Measurements from ENCODE around the gene PRCD. TPM values are rescaled to one million over a fixed set of nuclear protein-coding genes. Genes with fewer than 3 reads are reported as not detected.

PRCD gene
- total RNA-seq, 1 donor from 2014 or later = 0.75 TPM

- Mint-ChIP-seq H3K36me3 (ENCODE audit: low read depth) (no peaks in the 10 kb centered on the region), H3K27ac (ENCODE audit: unreplicated experiment) (no peak overlapping the region), H3K9me3 (no peaks in the 10 kb centered on the region), H3K4me1 (peaks cover 47% of the 10 kb centered on the region), H3K27me3 (ENCODE audit: low read depth) (peaks cover 39% of the 10 kb centered on the region), H3K4me3 (no peak overlapping the region)
- no peak for DNase-seq (ENCODE audit: low read depth, low spot score)
- no peak for TF ChIP-seq CTCF (conservative IDR thresholded peaks at IDR 0.05)
These were observed 2.1 kb downstream of the PRCD start for GRCh38 chr17:76541739-76542454.

GRCh38 chr17:76542566-76542971 is 2.7 kb downstream of the PRCD start:
- Mint-ChIP-seq H3K4me1 (peaks cover 47% of the 10 kb centered on the region), H3K4me3 (no peak overlapping the region), H3K27ac (ENCODE audit: unreplicated experiment) (no peak overlapping the region), H3K27me3 (ENCODE audit: low read depth) (peaks cover 34% of the 10 kb centered on the region), H3K9me3 (no peaks in the 10 kb centered on the region), H3K36me3 (ENCODE audit: low read depth) (no peaks in the 10 kb centered on the region)
- no peak for TF ChIP-seq CTCF (conservative IDR thresholded peaks at IDR 0.05)
- no peak for DNase-seq (ENCODE audit: low read depth, low spot score)

GRCh38 chr17:76542984-76543383 is 3.1 kb downstream of the PRCD start:
- no peak for TF ChIP-seq CTCF (conservative IDR thresholded peaks at IDR 0.05)

GRCh38 chr17:76543482-76543825 is 3.6 kb downstream of the PRCD start:
- H3K27ac Mint-ChIP-seq (ENCODE audit: unreplicated experiment) = no peak overlapping the region
- H3K36me3 Mint-ChIP-seq (ENCODE audit: low read depth) = no peaks in the 10 kb centered on the region
- no peak overlapping the region for H3K4me3 Mint-ChIP-seq
- H3K27me3 Mint-ChIP-seq (ENCODE audit: low read depth) = peaks cover 31% of the 10 kb centered on the region
- H3K9me3 Mint-ChIP-seq = no peaks in the 10 kb centered on the region
- peaks cover 47% of the 10 kb centered on the region for H3K4me1 Mint-ChIP-seq
- TF ChIP-seq CTCF (conservative IDR thresholded peaks at IDR 0.05) = no peak
- no peak for DNase-seq (ENCODE audit: low read depth, low spot score)

More at GRCh38 chr17:76542984-76543383, 3.1 kb downstream of the PRCD start:
- H3K27ac Mint-ChIP-seq (ENCODE audit: unreplicated experiment) = no peak overlapping the region
- H3K4me3 Mint-ChIP-seq = no peak overlapping the region
- no peaks in the 10 kb centered on the region for H3K9me3 Mint-ChIP-seq
- DNase-seq (ENCODE audit: low read depth, low spot score) = no peak
- H3K36me3 Mint-ChIP-seq (ENCODE audit: low read depth) = no peaks in the 10 kb centered on the region
- peaks cover 47% of the 10 kb centered on the region for H3K4me1 Mint-ChIP-seq
- H3K27me3 Mint-ChIP-seq (ENCODE audit: low read depth) = peaks cover 33% of the 10 kb centered on the region

- no peaks in the 10 kb centered on the region for H3K9me3 Mint-ChIP-seq
- no peak for DNase-seq (ENCODE audit: low read depth, low spot score)
These were observed 4.1 kb downstream of the PRCD start for GRCh38 chr17:76543826-76544545.

More at GRCh38 chr17:76543826-76544545, 4.1 kb downstream of the PRCD start:
- Mint-ChIP-seq H3K4me1 (peaks cover 42% of the 10 kb centered on the region), H3K36me3 (ENCODE audit: low read depth) (no peaks in the 10 kb centered on the region), H3K27ac (ENCODE audit: unreplicated experiment) (peak overlapping the region; percentile 58), H3K27me3 (ENCODE audit: low read depth) (peaks cover 25% of the 10 kb centered on the region), H3K4me3 (no peak overlapping the region)
- TF ChIP-seq CTCF (conservative IDR thresholded peaks at IDR 0.05) = no peak
